CD8-positive, alpha-beta memory T cell (primary cell): ENCODE measurements around the gene HMX3. TPM values are rescaled to one million over a fixed set of nuclear protein-coding genes. Genes with fewer than 3 reads are reported as not detected.

Source experiments
- CTCF ChIA-PET: fragments of 350-600 bp; sonication (Branson Sonifier 250); formaldehyde crosslinking; loops from one replicate; lab custom pipeline; 2021; ENCODE audit warnings: antibody characterized with exemption; lab: Charles Lee
- POLR2A ChIA-PET: fragments of 350-600 bp; sonication (Branson Sonifier 250); formaldehyde crosslinking; loops from one replicate; lab custom pipeline; 2021; ENCODE audit warnings: antibody characterized with exemption; lab: Charles Lee
- DNase-seq, 5 donors: peaks; one replicate each; pipeline versions ENCODE4 v3.0.0 to v3.0.0-alpha.2; 2020 to 2022; ENCODE audit warnings: mixed read lengths in 1 of 5
- H3K27ac ChIP-seq: one replicate; pipeline ENCODE4 v1.7.0; 2013; ENCODE audit warnings: low read depth, mild to moderate bottlenecking, low read length, moderate library complexity
- H3K27me3 ChIP-seq: 2 replicates; pipeline ENCODE4 v1.7.0; 2013; ENCODE audit warnings: low read length, mild to moderate bottlenecking; ENCODE audit not compliant: insufficient read depth, poor library complexity, severe bottlenecking
- H3K36me3 ChIP-seq: 2 replicates; pipeline ENCODE4 v1.7.0; 2013; ENCODE audit warnings: mild to moderate bottlenecking, low read length, moderate library complexity; ENCODE audit not compliant: insufficient read depth
- H3K4me1 ChIP-seq: 2 replicates; pipeline ENCODE4 v1.7.0; 2013; ENCODE audit warnings: mild to moderate bottlenecking, low read length, moderate library complexity; ENCODE audit not compliant: insufficient read depth
- H3K4me3 ChIP-seq: 2 replicates; pipeline ENCODE4 v1.7.0; 2013; ENCODE audit warnings: mild to moderate bottlenecking, low read length
- H3K9me3 ChIP-seq: 2 replicates; pipeline ENCODE4 v1.7.0; 2013; ENCODE audit warnings: mild to moderate bottlenecking, low read length
- H3K27ac Mint-ChIP-seq, 8 donors: one replicate each; pipeline ENCODE4 v1.8.0; 2020 to 2021; ENCODE audit warnings: mixed read lengths in 8 of 8, mild to moderate bottlenecking in 6 of 8, inconsistent platforms in 3 of 8, moderate library complexity in 3 of 8
- H3K27me3 Mint-ChIP-seq, 2 donors: one replicate each; pipeline ENCODE4 v1.8.0; 2020 to 2021; ENCODE audit warnings: mixed read lengths in 2 of 2, mild to moderate bottlenecking in 1 of 2, moderate library complexity in 1 of 2
- H3K36me3 Mint-ChIP-seq, 3 donors: one replicate each; pipeline ENCODE4 v1.8.0; 2020 to 2021; ENCODE audit warnings: mixed read lengths in 3 of 3, inconsistent platforms in 1 of 3, mild to moderate bottlenecking in 1 of 3
- H3K4me1 Mint-ChIP-seq, 3 donors: one replicate each; pipeline ENCODE4 v1.8.0; 2020 to 2021; ENCODE audit warnings: mixed read lengths in 3 of 3, inconsistent platforms in 1 of 3, mild to moderate bottlenecking in 1 of 3
- H3K4me3 Mint-ChIP-seq, 7 donors: one replicate each; pipeline ENCODE4 v1.8.0; 2020 to 2021; ENCODE audit warnings: mixed read lengths in 7 of 7, mild to moderate bottlenecking in 6 of 7, moderate library complexity in 4 of 7, inconsistent platforms in 2 of 7
- H3K9me3 Mint-ChIP-seq, 5 donors: one replicate each; pipeline ENCODE4 v1.8.0; 2020 to 2022; ENCODE audit warnings: mixed read lengths in 5 of 5, mild to moderate bottlenecking in 3 of 5, moderate library complexity in 2 of 5, inconsistent platforms in 1 of 5
- polyA plus RNA-seq: library from polyadenylated mRNA; unstranded; fragments of 300-500 nt; fragmentation: Illumina TruSeq; gene quantifications from one replicate; pipeline ENCODE4 v1.2.3, GENCODE V29; 2021
- total RNA-seq, 2 experiments: library from RNA; stranded (reverse); gene quantifications; one replicate each; pipeline ENCODE4 v1.2.3, GENCODE V29; 2021

The HMX3 gene
- total and polyA plus RNA-seq, 3 experiments from 2014 or later = not detected

- H3K27ac Mint-ChIP-seq = no peak overlapping the region
- peaks cover 0 to 26% of the 10 kb centered on the region in 2 donors for H3K27me3 Mint-ChIP-seq
- no peaks in the 10 kb centered on the region for H3K27me3 ChIP-seq
- no peak overlapping the region for H3K4me3 ChIP-seq
- CTCF ChIA-PET = no interaction called here
- no peaks in the 10 kb centered on the region for H3K36me3 ChIP-seq
- no peaks in the 10 kb centered on the region for H3K9me3 ChIP-seq
- no peak overlapping the region for H3K27ac ChIP-seq
- no peak for DNase-seq
- no peaks in the 10 kb centered on the region for H3K4me1 Mint-ChIP-seq
- no peaks in the 10 kb centered on the region for H3K4me1 ChIP-seq
- H3K9me3 Mint-ChIP-seq = no peaks in the 10 kb centered on the region
- no peaks in the 10 kb centered on the region for H3K36me3 Mint-ChIP-seq
- POLR2A ChIA-PET = no interaction called here
- no peak overlapping the region for H3K4me3 Mint-ChIP-seq
Observed at GRCh38 chr10:123100030-123100762, 35.6 kb upstream of the HMX3 start.

GRCh38 chr10:123101872-123102271, 33.9 kb upstream of the HMX3 start:
- H3K9me3 Mint-ChIP-seq = no peaks in the 10 kb centered on the region
- no peaks in the 10 kb centered on the region for H3K36me3 ChIP-seq
- no peak overlapping the region for H3K4me3 ChIP-seq
- no peaks in the 10 kb centered on the region for H3K36me3 Mint-ChIP-seq
- H3K27me3 ChIP-seq = no peaks in the 10 kb centered on the region
- no peak overlapping the region for H3K27ac ChIP-seq
- H3K4me1 Mint-ChIP-seq = no peaks in the 10 kb centered on the region
- POLR2A ChIA-PET = no interaction called here
- peaks cover 0 to 24% of the 10 kb centered on the region in 2 donors for H3K27me3 Mint-ChIP-seq
- H3K9me3 ChIP-seq = no peaks in the 10 kb centered on the region
- H3K4me1 ChIP-seq = no peaks in the 10 kb centered on the region
- CTCF ChIA-PET = no interaction called here
- no peak overlapping the region for H3K4me3 Mint-ChIP-seq
- no peak for DNase-seq
- no peak overlapping the region for H3K27ac Mint-ChIP-seq

GRCh38 chr10:123102673-123103072, 33.1 kb upstream of the HMX3 start:
- Mint-ChIP-seq H3K4me1 (no peaks in the 10 kb centered on the region), H3K9me3 (no peaks in the 10 kb centered on the region), H3K36me3 (no peaks in the 10 kb centered on the region), H3K4me3 (no peak overlapping the region), H3K27ac (no peak overlapping the region), H3K27me3 (peaks cover 0 to 23% of the 10 kb centered on the region in 2 donors)
- POLR2A ChIA-PET = no interaction called here
- DNase-seq = no peak
- H3K4me3 ChIP-seq = no peak overlapping the region
- no peak overlapping the region for H3K27ac ChIP-seq
- H3K27me3 ChIP-seq = no peaks in the 10 kb centered on the region
- H3K9me3 ChIP-seq = no peaks in the 10 kb centered on the region
- H3K4me1 ChIP-seq = no peaks in the 10 kb centered on the region
- H3K36me3 ChIP-seq = no peaks in the 10 kb centered on the region
- CTCF ChIA-PET = no interaction called here

- Histone ChIP-seq H3K4me1 (no peaks in the 10 kb centered on the region), H3K4me3 (no peak overlapping the region), H3K9me3 (no peaks in the 10 kb centered on the region), H3K27ac (no peak overlapping the region), H3K36me3 (no peaks in the 10 kb centered on the region), H3K27me3 (no peaks in the 10 kb centered on the region)
- Mint-ChIP-seq H3K27ac (no peak overlapping the region), H3K27me3 (peaks cover 2 to 26% of the 10 kb centered on the region in 2 donors), H3K9me3 (no peaks in the 10 kb centered on the region), H3K4me3 (no peak overlapping the region), H3K36me3 (no peaks in the 10 kb centered on the region), H3K4me1 (no peaks in the 10 kb centered on the region)
- ChIA-PET POLR2A (no interaction called here), CTCF (no interaction called here)
- DNase-seq = no peak
Observed at GRCh38 chr10:123103944-123104343, 31.8 kb upstream of the HMX3 start.

- peaks cover 5 to 41% of the 10 kb centered on the region in 2 donors for H3K27me3 Mint-ChIP-seq
- Histone ChIP-seq H3K27me3 (no peaks in the 10 kb centered on the region), H3K36me3 (no peaks in the 10 kb centered on the region), H3K9me3 (no peaks in the 10 kb centered on the region), H3K4me1 (no peaks in the 10 kb centered on the region), H3K27ac (no peak overlapping the region), H3K4me3 (no peak overlapping the region)
- no peak overlapping the region for H3K27ac Mint-ChIP-seq
- CTCF ChIA-PET = no interaction called here
- POLR2A ChIA-PET = no interaction called here
- DNase-seq = no peak
- no peaks in the 10 kb centered on the region for H3K4me1 Mint-ChIP-seq
- no peak overlapping the region for H3K4me3 Mint-ChIP-seq
- H3K36me3 Mint-ChIP-seq = no peaks in the 10 kb centered on the region
- no peaks in the 10 kb centered on the region for H3K9me3 Mint-ChIP-seq
Observed at GRCh38 chr10:123109466-123109865, 26.3 kb upstream of the HMX3 start.

GRCh38 chr10:123117644-123118417, 17.9 kb upstream of the HMX3 start:
- H3K27ac Mint-ChIP-seq = no peak overlapping the region
- Histone ChIP-seq H3K4me1 (no peaks in the 10 kb centered on the region), H3K4me3 (no peak overlapping the region), H3K27me3 (peaks cover 10% of the 10 kb centered on the region), H3K36me3 (no peaks in the 10 kb centered on the region), H3K9me3 (no peaks in the 10 kb centered on the region), H3K27ac (no peak overlapping the region)
- ChIA-PET CTCF (interaction anchor here (0.8 to 1.0 kb wide), 2 partner anchors 13 to 16 kb away, joined by 3 to 4 read pairs; no protein-coding TSS in a partner anchor), POLR2A (no interaction called here)
- no peaks in the 10 kb centered on the region for H3K36me3 Mint-ChIP-seq
- DNase-seq = no peak
- H3K27me3 Mint-ChIP-seq = peaks cover 39 to 59% of the 10 kb centered on the region in 2 donors
- no peaks in the 10 kb centered on the region for H3K4me1 Mint-ChIP-seq
- no peaks in the 10 kb centered on the region for H3K9me3 Mint-ChIP-seq
- no peak overlapping the region for H3K4me3 Mint-ChIP-seq

GRCh38 chr10:123119081-123119480, 16.7 kb upstream of the HMX3 start:
- no peak overlapping the region for H3K4me3 Mint-ChIP-seq
- ChIA-PET POLR2A (no interaction called here), CTCF (no interaction called here)
- Histone ChIP-seq H3K4me3 (no peak overlapping the region), H3K36me3 (no peaks in the 10 kb centered on the region), H3K4me1 (no peaks in the 10 kb centered on the region), H3K27me3 (peaks cover 10% of the 10 kb centered on the region), H3K9me3 (no peaks in the 10 kb centered on the region), H3K27ac (no peak overlapping the region)
- no peaks in the 10 kb centered on the region for H3K9me3 Mint-ChIP-seq
- H3K27me3 Mint-ChIP-seq = peaks cover 40 to 63% of the 10 kb centered on the region in 2 donors
- H3K36me3 Mint-ChIP-seq = no peaks in the 10 kb centered on the region
- H3K4me1 Mint-ChIP-seq = no peaks in the 10 kb centered on the region
- DNase-seq = no peak
- H3K27ac Mint-ChIP-seq = no peak overlapping the region

GRCh38 chr10:123126246-123126645, 9.5 kb upstream of the HMX3 start:
- Mint-ChIP-seq H3K36me3 (no peaks in the 10 kb centered on the region), H3K9me3 (no peaks in the 10 kb centered on the region)
- no peaks in the 10 kb centered on the region for H3K9me3 ChIP-seq

More at GRCh38 chr10:123126246-123126645, 9.5 kb upstream of the HMX3 start:
- peaks cover 24 to 78% of the 10 kb centered on the region in 2 donors for H3K27me3 Mint-ChIP-seq
- CTCF ChIA-PET = no interaction called here
- POLR2A ChIA-PET = no interaction called here
- H3K4me1 Mint-ChIP-seq = no peaks in the 10 kb centered on the region
- Histone ChIP-seq H3K4me1 (no peaks in the 10 kb centered on the region), H3K27ac (no peak overlapping the region), H3K27me3 (peaks cover 4% of the 10 kb centered on the region), H3K4me3 (no peak overlapping the region), H3K36me3 (no peaks in the 10 kb centered on the region)
- DNase-seq = no peak
- no peak overlapping the region for H3K4me3 Mint-ChIP-seq
- no peak overlapping the region for H3K27ac Mint-ChIP-seq
